ENCODE data around the gene PPP2R2C. TPM values are rescaled to one million over a fixed set of nuclear protein-coding genes. Genes with fewer than 3 reads are reported as not detected.

Gene PPP2R2C
- total RNA-seq, 4 donors from 2014 or later = 0.47 to 4.6 (median 1.0) TPM

DNA sequence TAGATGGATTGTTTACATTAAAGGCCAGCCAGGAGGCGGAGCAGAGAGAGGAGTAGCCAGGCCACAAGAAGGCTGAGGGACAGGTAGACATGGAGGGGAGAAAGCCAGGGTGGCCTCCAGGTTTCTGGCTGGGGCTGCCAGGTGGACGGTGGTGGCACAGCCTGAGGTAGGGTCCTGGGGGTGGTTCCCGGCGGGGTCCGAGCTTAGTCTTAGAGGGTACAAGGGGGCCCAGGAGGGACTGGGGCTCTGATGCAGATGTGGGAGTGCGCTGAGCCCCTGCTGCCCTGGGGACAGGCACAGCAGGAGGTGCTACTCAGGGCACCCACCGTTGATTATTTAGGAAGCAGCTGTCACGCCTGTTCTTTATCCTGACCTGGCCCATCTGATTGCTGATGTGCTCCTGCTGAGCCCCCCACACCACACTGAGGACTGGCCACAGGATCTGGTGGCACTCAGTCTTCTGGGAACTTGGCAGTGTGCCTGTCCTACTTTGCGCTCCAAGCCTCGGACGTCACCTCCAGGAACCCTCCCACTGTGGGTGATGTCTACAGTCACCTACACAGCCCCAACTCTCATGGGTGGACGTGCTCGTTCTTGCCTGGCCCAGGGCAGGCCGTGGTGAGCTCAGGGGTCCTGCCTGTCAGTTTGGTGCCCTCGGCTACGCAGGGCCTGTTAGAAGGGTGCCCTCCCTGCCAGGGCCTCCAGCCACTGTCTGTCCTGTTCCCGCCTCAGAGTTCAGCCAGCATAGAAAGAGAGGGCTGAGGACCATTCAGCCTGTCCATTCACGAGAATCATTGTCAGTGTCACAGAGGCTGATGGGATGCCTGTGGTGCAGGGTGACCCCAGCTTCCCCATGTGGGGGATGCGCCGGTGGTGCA is 190.7 kb downstream of the PPP2R2C start:
- TF ChIP-seq POLR2A (IDR thresholded peaks at IDR 0.05) (no peak), POLR2AphosphoS5 (IDR thresholded peaks at IDR 0.05) (peak; percentile 62), EP300 (IDR thresholded peaks at IDR 0.05) (no peak)
- WGBS, 2 donors (ENCODE audit: low coverage in 1 of 2) = 45 to 78% methylated on average over 2 to 6 of the region's 20 CpGs
- Histone ChIP-seq H3K36me3 (peaks cover 0 to 74% of the 10 kb centered on the region in 2 donors), H3K9me3 (no peaks in the 10 kb centered on the region), H3K27ac (peak overlapping the region; percentile 43 to 97 (median 94)), H3K4me1 (peaks cover 4 to 70% (median 48%) of the 10 kb centered on the region in 3 donors), H3K27me3 (no peaks in the 10 kb centered on the region), H3K4me3 (no peak overlapping the region)
- peak; percentile 71 for ATAC-seq

DNA sequence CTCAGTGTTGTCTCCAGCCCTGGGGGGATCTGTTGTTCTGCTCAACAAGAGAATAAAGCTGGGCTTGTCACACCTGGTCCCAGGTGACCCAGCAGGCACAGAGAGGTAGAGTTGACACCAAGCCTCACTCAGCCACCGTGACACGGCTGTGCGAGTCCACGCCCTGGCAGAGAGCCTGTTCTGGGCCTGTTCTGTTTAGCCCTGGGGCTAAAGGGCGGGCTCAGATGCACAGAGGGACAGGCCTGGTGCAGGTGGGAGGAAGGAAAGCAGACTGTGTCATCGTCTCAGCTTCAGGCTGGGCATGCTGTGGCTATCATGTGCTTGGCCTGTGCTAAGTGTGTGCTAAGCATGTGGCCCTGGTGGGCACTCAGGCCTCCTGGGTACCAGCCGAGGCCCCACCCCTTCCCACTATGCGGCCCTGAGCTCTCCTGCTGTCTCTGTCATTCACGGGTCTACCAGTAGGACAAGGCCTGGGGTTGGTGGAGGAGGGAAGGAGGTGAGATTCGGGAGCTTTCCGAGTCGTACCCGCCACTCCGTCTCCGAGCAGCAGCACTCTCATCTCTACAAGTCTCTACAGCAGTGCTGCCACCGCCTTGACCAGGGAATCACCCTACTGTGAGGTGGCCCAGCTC is 191.9 kb downstream of the PPP2R2C start:
- ATAC-seq = no peak
- no peak for TF ChIP-seq POLR2AphosphoS5 (IDR thresholded peaks at IDR 0.05)
- no peak for TF ChIP-seq POLR2A (IDR thresholded peaks at IDR 0.05)
- no peak for TF ChIP-seq EP300 (IDR thresholded peaks at IDR 0.05)
- TF ChIP-seq, protein P1, sequence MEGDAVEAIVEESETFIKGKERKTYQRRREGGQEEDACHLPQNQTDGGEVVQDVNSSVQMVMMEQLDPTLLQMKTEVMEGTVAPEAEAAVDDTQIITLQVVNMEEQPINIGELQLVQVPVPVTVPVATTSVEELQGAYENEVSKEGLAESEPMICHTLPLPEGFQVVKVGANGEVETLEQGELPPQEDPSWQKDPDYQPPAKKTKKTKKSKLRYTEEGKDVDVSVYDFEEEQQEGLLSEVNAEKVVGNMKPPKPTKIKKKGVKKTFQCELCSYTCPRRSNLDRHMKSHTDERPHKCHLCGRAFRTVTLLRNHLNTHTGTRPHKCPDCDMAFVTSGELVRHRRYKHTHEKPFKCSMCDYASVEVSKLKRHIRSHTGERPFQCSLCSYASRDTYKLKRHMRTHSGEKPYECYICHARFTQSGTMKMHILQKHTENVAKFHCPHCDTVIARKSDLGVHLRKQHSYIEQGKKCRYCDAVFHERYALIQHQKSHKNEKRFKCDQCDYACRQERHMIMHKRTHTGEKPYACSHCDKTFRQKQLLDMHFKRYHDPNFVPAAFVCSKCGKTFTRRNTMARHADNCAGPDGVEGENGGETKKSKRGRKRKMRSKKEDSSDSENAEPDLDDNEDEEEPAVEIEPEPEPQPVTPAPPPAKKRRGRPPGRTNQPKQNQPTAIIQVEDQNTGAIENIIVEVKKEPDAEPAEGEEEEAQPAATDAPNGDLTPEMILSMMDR (IDR thresholded peaks at IDR 0.05) = no peak
- Histone ChIP-seq H3K4me1 (peaks cover 8 to 82% (median 60%) of the 10 kb centered on the region in 3 donors), H3K4me3 (no peak overlapping the region), H3K27ac (peak overlapping the region in 3 of 4 donors; percentile 92 to 97 (median 95)), H3K36me3 (peaks cover 0 to 62% of the 10 kb centered on the region in 2 donors), H3K27me3 (no peaks in the 10 kb centered on the region), H3K9me3 (no peaks in the 10 kb centered on the region)
- WGBS, 2 donors (ENCODE audit: low coverage in 1 of 2) = 70% methylated on average over 6 of the region's 16 CpGs; no CpG with 5 or more reads in 1 of the 2 donors

DNA sequence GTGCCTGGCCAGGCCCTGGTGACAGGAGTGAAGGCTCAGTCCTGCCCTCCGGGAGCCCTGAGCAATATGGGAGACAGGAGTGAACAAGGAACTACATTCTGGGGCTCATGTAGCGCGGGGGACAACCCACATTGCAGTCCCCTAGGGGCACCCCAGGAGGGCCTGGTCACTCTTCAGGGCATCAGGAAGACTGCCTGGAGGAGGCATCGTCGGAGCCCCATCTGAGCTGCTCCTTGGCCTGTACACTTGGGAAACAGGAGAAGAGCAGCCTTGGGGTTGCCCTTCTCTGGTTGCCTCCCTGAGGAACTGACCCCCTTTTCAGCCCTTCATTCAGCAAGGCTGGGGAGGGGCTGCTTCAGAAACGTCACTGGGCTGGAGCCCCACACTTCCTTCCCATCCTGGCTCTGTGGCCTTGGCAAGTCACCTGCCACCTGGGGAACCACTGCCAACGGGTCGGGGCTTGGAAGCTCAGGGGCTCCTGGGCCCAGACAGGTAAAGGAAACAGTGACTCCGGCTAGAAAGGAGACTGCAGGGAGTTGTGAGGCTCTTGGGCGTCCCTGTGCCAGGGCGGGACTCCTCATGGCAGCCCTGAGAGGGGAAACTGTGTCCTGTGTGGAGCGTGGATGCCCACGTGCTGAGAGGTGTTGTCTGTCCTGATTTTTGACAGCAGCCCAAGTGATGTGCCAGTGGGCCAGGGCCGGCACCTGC is 192.7 kb downstream of the PPP2R2C start:
- WGBS, 2 donors (ENCODE audit: low coverage in 1 of 2) = 83% methylated on average over 2 of the region's 14 CpGs; no CpG with 5 or more reads in 1 of the 2 donors
- peak overlapping the region in 3 of 4 donors; percentile 92 to 97 (median 95) for H3K27ac ChIP-seq
- no peak for ATAC-seq
- TF ChIP-seq POLR2AphosphoS5 (IDR thresholded peaks at IDR 0.05) = no peak
- TF ChIP-seq, protein P1 (IDR thresholded peaks at IDR 0.05) = no peak
- no peak for TF ChIP-seq EP300 (IDR thresholded peaks at IDR 0.05)
- TF ChIP-seq POLR2A (IDR thresholded peaks at IDR 0.05) = no peak
- H3K27me3 ChIP-seq = no peaks in the 10 kb centered on the region
- H3K36me3 ChIP-seq = peaks cover 0 to 55% of the 10 kb centered on the region in 2 donors
- H3K4me3 ChIP-seq = no peak overlapping the region
- no peaks in the 10 kb centered on the region for H3K9me3 ChIP-seq
- H3K4me1 ChIP-seq = peaks cover 8 to 89% (median 63%) of the 10 kb centered on the region in 3 donors

DNA sequence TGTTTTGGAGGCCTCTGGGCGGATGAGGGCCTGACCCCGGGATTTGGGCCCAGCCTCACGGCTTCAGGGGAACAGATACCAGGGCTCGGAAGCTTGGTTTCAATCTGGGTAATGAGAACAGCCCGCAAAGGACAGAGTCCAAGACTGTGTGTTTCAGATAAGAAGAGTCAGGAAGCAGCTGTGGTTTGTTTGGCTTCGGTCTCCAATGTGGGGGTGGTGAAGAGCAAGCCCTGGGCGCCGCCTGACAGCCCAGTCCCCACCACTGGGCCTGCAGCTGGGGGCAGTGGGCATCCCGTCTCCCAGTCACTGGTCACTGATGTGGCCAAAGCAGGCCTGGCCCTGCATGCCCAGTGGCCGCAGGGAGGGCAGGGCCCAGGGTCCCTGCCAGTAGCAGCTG is 193.6 kb downstream of the PPP2R2C start:
- Histone ChIP-seq H3K36me3 (peaks cover 0 to 49% of the 10 kb centered on the region in 2 donors), H3K9me3 (no peaks in the 10 kb centered on the region), H3K4me1 (peaks cover 8 to 99% (median 68%) of the 10 kb centered on the region in 3 donors), H3K27me3 (no peaks in the 10 kb centered on the region), H3K27ac (peak overlapping the region in 3 of 4 donors; percentile 92 to 97 (median 95)), H3K4me3 (no peak overlapping the region)
- WGBS, 2 donors (ENCODE audit: low coverage in 1 of 2) = 40% methylated on average over 1 of the region's 10 CpGs; no CpG with 5 or more reads in 1 of the 2 donors
- ATAC-seq = no peak
- TF ChIP-seq EP300 (IDR thresholded peaks at IDR 0.05) (no peak), POLR2AphosphoS5 (IDR thresholded peaks at IDR 0.05) (peak; percentile 5)

DNA sequence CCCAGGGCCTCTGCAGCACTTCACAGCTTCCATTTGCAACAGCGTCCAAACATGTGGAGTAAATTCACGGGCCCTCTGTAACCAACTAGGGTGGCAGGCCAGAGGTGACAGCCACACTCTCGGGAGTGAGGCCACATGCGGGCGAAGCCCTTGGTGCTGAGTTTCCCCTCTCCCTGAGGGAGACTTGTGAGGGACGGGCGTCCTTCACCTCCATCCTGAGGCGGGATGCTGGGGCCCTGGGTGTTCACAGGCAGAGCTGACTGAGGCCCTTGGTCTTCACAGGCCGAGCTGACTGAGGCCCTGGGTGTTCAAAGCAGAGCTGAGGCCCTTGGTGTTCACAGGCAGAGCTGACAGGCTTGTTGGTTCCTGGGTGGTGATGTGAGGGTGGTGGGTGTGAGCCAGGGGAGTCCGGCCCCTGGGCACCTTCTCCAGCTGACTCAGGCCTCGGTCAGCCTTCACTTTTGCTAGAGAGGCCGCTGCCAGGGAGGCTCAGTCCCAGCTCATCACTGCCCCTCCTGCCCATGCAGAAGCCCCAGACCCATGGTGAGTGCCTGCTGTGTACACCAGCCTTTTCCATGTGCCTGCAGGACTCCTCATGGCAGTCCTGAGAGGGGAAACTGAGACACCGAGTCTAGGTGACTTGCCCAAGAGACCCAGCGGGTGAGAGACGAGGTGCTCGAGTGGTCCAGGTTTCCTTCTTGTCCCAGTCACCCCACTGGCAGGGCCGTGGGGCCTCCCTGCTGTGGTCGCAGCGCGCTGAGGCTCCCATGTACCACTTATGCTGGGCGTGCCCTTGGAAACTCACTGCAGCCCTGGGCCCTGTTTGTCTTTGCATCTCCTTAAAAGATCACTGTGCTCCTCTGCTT is 194.2 kb downstream of the PPP2R2C start:
- no peak overlapping the region for H3K4me3 ChIP-seq
- H3K27ac ChIP-seq = peak overlapping the region in 3 of 4 donors; percentile 92 to 97 (median 95)
- H3K9me3 ChIP-seq = no peaks in the 10 kb centered on the region
- H3K27me3 ChIP-seq = no peaks in the 10 kb centered on the region
- no peak for ATAC-seq
- no peak for TF ChIP-seq POLR2AphosphoS5 (IDR thresholded peaks at IDR 0.05)
- no peak for TF ChIP-seq POLR2A (IDR thresholded peaks at IDR 0.05)
- TF ChIP-seq EP300 (IDR thresholded peaks at IDR 0.05) = no peak
- TF ChIP-seq, protein P1 (IDR thresholded peaks at IDR 0.05) = no peak
- whole genome bisulfite sequencing, 2 donors (ENCODE audit: low coverage in 1 of 2) = no CpG with 5 or more reads among the region's 21 CpGs
- H3K36me3 ChIP-seq = peaks cover 0 to 43% of the 10 kb centered on the region in 2 donors
- peaks cover 8 to 100% (median 72%) of the 10 kb centered on the region in 3 donors for H3K4me1 ChIP-seq
